IMR-90 (cell line): ENCODE measurements around the gene AGK.

Experiments used
- CEBPB ChIP-seq: IDR thresholded peaks from 2 replicates; pipeline ENCODE4 v1.6.1; 2012; ENCODE audit warnings: low read depth, low read length, improper control_type of control experiment
- FOS ChIP-seq: fragments of 150-350 bp; IDR thresholded peaks from 2 replicates; pipeline ENCODE4 v1.6.1; 2016; ENCODE audit warnings: low read depth, low read length
- MAFK ChIP-seq: IDR thresholded peaks from 2 replicates; pipeline ENCODE4 v1.6.1; 2012; ENCODE audit warnings: low read depth, low read length, improper control_type of control experiment
- MXI1 ChIP-seq: IDR thresholded peaks from 2 replicates; pipeline ENCODE4 v1.6.1; 2012; ENCODE audit warnings: low read depth, mild to moderate bottlenecking, low read length, moderate library complexity, borderline replicate concordance
- NFE2L2 ChIP-seq: fragments of 150-350 bp; IDR thresholded peaks from 2 replicates; pipeline ENCODE4 v1.6.1; 2016; ENCODE audit warnings: low read depth, mild to moderate bottlenecking, low read length
- POLR2A ChIP-seq: IDR thresholded peaks from 2 replicates; pipeline ENCODE4 v1.6.1; 2012; ENCODE audit warnings: mild to moderate bottlenecking, low read depth, low read length
- RCOR1 ChIP-seq: IDR thresholded peaks from 2 replicates; pipeline ENCODE4 v1.6.1; 2012; ENCODE audit warnings: mild to moderate bottlenecking, low read length, improper control_type of control experiment; ENCODE audit not compliant: insufficient replicate concordance
- TF ChIP-seq, protein P1 (sequence below): conservative IDR thresholded peaks from 2 replicates; pipeline ENCODE4 v1.5.1; 2012; ENCODE audit warnings: mild to moderate bottlenecking, low read depth, low read length, improper control_type of control experiment
- TF ChIP-seq, protein P2 (sequence below): fragments of 150-350 bp; IDR thresholded peaks from 2 replicates; pipeline ENCODE4 v1.6.1; 2017; ENCODE audit warnings: mild to moderate bottlenecking, antibody characterized with exemption, low read length, low read depth

DNA sequence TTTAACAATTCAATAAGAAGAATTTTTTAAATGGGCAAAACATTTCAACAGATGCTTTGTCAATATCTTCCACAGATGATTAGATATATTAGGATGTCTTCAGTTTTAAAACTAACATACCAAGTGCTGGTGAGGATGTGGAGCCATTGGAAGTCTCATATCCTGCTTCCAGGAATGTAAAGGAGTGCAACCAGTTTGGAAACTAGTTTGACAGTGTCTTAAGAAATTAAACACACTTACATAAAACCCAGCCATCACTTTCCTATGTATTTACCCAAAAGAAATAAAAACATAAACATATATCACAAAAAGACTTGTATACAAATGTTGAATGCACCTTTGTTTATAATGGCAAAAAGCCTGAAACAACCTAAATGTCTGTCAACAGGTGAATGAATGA is 13.3 kb upstream of the AGK start:
- TF ChIP-seq POLR2A (no peak), FOS (no peak), NFE2L2 (no peak), RCOR1 (no peak), CEBPB (no peak), MXI1 (no peak), MAFK (no peak)
- TF ChIP-seq, protein P1, sequence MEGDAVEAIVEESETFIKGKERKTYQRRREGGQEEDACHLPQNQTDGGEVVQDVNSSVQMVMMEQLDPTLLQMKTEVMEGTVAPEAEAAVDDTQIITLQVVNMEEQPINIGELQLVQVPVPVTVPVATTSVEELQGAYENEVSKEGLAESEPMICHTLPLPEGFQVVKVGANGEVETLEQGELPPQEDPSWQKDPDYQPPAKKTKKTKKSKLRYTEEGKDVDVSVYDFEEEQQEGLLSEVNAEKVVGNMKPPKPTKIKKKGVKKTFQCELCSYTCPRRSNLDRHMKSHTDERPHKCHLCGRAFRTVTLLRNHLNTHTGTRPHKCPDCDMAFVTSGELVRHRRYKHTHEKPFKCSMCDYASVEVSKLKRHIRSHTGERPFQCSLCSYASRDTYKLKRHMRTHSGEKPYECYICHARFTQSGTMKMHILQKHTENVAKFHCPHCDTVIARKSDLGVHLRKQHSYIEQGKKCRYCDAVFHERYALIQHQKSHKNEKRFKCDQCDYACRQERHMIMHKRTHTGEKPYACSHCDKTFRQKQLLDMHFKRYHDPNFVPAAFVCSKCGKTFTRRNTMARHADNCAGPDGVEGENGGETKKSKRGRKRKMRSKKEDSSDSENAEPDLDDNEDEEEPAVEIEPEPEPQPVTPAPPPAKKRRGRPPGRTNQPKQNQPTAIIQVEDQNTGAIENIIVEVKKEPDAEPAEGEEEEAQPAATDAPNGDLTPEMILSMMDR, result no peak
- TF ChIP-seq, protein P2, sequence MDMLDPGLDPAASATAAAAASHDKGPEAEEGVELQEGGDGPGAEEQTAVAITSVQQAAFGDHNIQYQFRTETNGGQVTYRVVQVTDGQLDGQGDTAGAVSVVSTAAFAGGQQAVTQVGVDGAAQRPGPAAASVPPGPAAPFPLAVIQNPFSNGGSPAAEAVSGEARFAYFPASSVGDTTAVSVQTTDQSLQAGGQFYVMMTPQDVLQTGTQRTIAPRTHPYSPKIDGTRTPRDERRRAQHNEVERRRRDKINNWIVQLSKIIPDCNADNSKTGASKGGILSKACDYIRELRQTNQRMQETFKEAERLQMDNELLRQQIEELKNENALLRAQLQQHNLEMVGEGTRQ, result no peak
